HG03159 (cell line): Measurements from ENCODE around the gene METTL14.

ENCODE experiments used
- ATAC-seq: cut with Tn5 transposase; IDR thresholded peaks from one replicate; pipeline ENCODE4 v1.9.1; 2021; ENCODE audit warnings: mild to moderate bottlenecking, moderate library complexity; ENCODE audit not compliant: unreplicated experiment

Gene METTL14

GRCh38 chr4:118756958-118757357 lies 71.8 kb downstream of the METTL14 start:
- ATAC-seq = no peak

GRCh38 chr4:118757761-118758251 lies 72.6 kb downstream of the METTL14 start:
- ATAC-seq = no peak

DNA sequence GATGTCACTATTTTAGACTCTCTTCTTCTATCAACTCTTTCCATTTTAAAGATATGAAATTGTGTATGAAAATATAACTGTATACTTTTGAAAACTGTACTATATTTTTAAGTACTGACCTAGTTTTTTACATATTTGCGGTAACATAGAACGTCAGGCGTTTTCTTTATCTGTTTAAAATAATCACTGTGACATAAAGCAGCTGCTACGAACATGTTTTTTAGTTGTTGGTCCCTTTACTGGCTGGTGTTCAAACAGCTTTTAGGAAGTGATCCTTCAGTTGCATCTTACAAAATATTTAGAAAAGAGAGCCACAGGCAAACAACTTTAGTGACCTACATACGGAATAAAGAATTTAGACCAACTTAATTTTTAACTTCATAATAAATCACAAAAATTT lies 73.1 kb downstream of the METTL14 start:
- ATAC-seq = no peak

GRCh38 chr4:118759481-118759880 lies 74.3 kb downstream of the METTL14 start:
- no peak for ATAC-seq

DNA sequence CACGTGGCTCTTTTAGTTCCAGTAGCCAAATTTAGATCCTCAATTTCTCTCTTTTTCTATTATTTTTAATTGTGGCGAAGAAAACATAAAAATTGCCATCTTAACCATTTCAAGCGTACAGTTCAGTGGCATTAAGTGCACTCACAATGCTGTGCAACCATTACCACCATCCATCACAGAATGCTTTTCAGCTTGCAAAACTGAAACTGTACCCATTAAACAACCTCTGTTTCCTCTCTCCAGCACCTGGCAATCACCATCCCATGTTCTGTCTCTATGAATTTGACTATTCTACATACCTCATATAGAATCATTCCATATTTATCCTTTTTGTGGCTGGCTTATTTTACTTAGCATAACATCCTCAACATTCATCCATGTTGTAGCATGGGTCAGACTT lies 74.9 kb downstream of the METTL14 start:
- peak; percentile 49 for ATAC-seq

DNA sequence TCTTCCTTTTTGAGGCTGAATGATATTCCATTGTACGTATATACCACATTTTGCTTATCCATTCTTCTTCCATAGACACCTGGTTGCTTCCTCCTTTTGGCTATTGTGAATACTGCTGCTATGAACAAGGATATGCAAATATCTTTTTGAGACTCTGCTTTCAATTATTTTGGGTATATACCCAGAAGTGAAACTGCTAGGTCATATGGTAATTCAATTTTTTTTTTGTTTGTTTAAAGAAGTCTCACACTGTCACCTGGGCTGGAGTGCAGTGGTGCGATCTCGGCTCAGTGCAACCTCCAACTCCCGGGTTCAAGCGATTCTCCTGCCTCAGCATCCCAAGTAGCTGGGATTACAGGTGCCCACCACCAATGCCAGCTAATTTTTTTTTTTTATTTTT lies 75.3 kb downstream of the METTL14 start:
- ATAC-seq = peak; percentile 99

- no peak for ATAC-seq
Measured at GRCh38 chr4:118761397-118762016, 76.3 kb downstream of the METTL14 start.

- no peak for ATAC-seq
Measured at GRCh38 chr4:118762155-118762554, 77.0 kb downstream of the METTL14 start.

- no peak for ATAC-seq
Measured at GRCh38 chr4:118762730-118763477, 77.7 kb downstream of the METTL14 start.
